GM10847 (cell line): ENCODE measurements around the gene TANC1.

Source experiments
- POLR2A ChIP-seq: IDR thresholded peaks from 2 replicates; pipeline ENCODE4 v1.6.1; 2011; ENCODE audit not compliant: insufficient read length; ENCODE audit errors: extremely low read depth

TANC1 gene

DNA sequence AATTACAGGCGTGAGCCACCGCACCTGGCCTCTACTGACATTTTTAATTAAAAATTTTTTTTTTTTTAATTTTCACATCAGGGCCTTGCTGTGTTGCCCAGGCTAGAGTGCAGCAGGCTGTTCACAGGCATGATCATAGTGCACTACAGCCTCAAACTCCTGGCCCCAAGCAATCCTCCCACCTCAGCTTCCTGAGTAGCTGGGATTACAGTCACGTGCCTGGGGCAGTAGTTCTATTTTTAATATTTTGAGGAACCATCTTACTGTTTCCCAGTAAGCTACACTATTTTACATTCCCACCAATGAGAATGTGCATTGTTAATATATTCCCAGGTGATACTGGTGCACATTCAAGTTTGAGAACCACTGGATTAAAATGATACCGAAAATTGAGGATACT lies 225.4 kb downstream of the TANC1 start:
- TF ChIP-seq POLR2A: no peak

- no peak for TF ChIP-seq POLR2A
These were observed 225.8 kb downstream of the TANC1 start for GRCh38 chr2:159194241-159194640.

DNA sequence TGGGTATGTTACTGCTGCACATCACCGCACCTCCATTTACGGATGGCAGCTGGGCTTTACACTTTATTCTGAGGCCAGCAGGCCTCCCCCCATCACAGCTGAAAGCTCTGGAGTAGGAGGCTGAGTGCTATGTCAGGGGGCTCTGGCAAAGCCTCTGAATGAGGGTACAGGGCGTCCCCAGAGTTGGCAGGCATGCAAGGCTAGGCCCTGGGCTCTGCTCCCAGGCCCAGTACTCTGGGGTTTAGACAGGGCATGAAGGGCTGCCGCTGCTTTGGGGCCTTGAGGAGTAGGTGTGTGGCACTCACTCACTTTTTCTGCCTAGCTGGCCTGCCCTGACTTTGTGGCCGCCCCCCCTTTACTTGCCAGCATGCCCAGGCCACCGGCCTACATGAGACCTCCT lies 227.3 kb downstream of the TANC1 start:
- no peak for TF ChIP-seq POLR2A

DNA sequence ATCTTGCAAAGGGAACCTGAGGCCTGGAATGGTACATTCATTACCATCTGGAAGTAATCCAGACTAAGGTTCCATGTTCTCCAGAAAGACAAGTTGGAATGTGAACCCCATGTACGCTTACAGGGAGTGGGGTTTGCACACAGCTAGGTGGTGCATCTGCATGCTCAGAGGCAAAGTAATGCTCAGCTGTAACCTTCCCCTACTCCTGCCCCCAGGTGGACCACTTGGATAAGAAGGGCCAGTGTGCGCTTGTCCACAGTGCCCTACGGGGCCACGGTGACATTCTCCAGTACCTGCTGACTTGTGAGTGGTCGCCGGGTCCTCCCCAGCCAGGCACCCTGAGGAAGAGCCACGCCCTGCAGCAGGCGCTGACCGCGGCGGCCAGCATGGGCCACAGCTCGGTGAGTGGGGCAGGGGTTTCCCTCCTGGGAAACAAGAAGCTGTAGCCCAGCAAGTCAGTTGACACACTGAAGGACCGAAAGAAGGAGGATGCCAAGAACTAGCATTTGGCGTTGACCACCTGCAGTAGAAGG lies 228.0 kb downstream of the TANC1 start:
- TF ChIP-seq POLR2A: no peak

DNA sequence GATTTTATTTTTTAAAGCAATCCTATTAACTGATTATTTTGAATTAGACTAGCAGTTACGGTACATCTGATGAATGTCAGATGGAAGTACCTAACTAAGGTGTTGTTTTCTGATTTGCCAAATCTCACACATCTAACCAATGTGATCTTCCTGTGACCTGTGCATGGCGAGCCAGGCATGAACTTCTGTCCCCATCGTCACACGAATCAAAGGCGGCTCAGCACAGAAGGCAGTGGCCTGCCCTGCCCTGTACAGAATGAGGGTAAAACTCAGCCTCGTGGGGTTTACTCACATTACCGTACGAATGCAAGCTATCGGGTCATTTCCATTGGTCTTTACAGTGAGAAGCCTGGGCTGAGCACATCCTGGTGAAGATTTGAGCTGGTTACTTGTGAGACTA lies 230.8 kb downstream of the TANC1 start:
- TF ChIP-seq POLR2A: no peak

DNA sequence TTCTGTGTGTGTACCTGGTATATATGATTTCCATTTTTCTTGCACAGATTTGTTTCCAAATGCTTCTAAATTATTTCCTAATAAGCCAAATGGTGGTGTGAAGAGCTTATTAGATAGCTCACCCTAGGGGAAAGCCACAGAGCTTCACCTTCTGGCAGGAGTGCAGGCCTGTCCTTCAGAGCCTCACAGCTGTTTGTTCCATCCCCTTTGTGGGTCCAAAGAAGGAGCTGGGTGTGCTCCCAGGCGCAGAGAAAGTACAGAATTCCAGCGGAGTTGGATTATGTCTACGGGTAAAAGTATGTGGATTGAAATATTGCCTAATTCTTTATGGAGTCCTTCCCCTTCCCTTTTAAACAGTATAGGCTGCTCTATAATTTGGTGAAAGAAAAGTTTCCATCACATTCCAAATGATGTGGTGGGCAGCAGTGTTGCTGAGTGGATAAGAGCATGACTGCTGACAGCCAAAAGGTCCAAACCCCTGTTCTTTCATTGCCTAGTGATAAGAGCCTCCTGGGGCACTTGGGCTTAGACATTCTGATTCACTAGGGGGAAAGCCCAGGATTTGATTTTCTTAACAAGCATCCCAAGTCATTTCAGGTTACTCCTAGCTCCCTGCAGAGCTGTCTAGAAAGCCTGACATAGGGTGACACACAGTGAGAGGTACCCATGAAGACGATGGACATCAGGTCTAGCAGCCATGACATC lies 231.5 kb downstream of the TANC1 start:
- no peak for TF ChIP-seq POLR2A

GRCh38 chr2:159200498-159200897 lies 232.1 kb downstream of the TANC1 start:
- no peak for TF ChIP-seq POLR2A

DNA sequence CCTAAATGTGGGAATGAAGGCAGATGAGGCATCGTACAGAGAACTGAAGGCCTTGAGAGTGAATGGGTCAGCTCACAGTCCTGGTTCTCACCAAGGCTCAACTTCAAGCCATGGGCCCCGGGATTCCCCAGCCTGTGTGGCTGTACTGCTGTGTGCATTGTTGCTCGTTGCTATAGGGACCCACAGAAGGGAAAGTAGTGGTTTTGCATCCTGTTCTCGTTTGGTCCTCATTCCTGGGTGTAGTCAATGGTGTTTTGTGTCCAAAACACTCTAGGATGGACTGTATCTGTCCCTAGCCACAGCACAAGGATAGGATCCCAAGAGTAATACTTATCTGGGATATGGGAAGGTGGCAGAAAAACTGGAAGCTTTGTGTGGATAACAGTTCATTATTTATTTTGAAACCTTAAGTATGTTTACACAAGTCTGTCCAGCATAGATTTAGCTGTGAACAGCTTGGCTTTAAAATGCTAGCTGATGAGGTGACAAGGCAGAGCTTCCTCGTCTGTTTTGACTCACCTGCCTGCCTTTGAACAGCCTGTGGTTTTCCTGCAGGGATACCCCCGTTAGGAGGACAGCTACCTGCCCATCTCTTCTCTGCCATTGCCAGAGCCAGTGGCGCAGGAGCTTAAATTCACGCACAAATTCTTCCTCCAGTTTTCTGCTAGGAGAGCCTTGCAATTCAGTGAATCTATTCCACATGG lies 233.1 kb downstream of the TANC1 start:
- no peak for TF ChIP-seq POLR2A

GRCh38 chr2:159202568-159203071 lies 234.2 kb downstream of the TANC1 start:
- no peak for TF ChIP-seq POLR2A

- no peak for TF ChIP-seq POLR2A
These were observed 236.1 kb downstream of the TANC1 start for GRCh38 chr2:159204381-159205144.

DNA sequence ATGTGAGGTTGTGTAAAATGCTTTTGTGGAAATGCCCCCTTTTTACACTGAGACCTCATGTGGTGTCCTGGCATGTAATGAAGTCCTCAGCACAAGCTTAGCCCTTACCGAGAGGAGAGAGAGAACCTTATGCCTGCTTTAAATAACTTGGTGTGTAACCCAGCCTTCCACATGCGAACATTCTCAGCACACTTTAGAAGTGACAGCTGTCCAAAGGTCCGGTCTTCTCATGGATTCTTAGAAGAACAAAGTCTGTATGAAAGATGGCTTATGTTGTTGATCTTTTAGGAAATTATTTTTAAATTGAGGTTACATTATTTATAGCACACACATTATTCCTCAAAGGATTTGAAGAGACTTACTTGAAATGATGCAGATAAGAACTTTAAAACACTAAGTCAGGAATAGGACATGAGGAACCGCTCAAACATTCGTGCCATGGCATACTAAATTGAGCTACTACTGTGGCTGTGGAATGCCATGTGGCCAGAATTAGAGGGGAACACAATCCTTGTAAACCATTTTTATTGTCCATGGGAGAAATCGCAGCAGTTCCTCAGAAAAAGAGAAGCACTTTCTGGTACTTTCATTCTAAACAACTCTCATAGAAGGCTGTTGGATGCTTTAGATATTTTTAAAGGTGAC lies 238.4 kb downstream of the TANC1 start:
- no peak for TF ChIP-seq POLR2A

GRCh38 chr2:159208438-159208837 lies 240.0 kb downstream of the TANC1 start:
- TF ChIP-seq POLR2A: no peak

DNA sequence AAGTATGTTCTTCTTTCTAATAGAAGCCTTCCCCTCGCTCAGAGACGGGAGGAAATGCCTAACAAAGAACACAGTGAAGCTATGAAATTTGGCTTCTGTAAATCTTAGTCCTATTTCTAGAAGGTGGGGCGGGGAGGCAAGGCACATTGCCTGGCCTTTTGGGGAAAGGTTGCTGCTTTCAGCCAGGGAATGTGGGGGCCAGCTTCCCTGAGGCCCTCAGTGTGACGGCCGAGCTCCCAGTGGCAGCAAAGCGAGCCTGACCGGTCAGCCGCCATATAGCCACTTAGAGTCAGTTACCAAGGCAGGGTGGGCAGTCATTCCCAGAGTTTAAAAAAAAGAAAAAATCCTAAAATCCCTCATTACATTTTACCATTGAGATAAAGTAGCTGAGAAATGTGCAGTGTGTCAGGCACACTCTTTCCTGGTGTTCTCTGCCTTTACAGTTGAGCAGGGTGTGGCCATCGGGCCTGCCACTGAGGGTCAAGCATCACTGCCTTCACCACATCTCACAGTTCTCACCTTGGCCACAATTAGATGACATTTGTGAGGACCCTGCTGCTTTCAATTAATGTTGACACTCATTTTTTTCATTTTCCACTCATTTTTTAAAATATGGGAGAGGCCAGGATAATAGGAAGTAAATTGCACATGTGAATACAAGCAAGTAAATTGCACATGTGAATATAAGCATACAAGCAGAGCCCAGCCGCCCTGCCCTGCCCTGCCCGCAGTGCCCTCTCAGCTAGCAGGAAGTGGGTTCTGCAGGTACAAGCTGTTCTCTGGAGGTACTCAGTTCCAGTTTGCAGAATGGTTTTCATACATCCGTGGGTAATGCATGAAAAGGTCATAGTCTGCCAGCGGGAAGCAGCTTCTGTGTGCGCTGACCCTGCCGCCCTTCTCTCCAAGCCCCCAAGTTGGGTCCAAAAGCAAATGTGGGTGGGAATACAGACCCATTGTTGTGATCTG lies 241.2 kb downstream of the TANC1 start:
- TF ChIP-seq POLR2A: no peak
